ENCODE measurements around the gene SIMC1.

SIMC1 gene

GRCh38 chr5:176361437-176362232 is 123.4 kb downstream of the SIMC1 start, which contains the start of gene KIAA1191:
Gene KIAA1191, minus strand, starts transcription at chr5:176361764. Its CDS starts 2,256 bp downstream, at chr5:176359508.
- FAIRE-seq: peak; percentile 88

DNA sequence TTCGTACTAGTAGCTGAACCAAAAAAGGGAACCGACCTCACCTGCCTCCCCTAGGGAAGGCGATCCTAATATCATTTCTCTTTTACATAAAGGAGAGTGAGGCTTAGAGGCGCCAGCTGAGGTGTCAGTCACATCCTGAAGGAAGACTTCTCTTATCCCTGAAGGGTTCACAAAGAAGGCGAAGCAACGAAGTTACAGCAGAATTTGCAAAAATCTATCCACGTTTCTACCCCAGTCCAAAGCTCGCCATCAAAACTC is 123.9 kb downstream of the SIMC1 start:
- no peak for TF ChIP-seq POLR2AphosphoS5 (IDR thresholded peaks at IDR 0.05; ENCODE audit: low read depth, low read length)
- TF ChIP-seq POLR2A (IDR thresholded peaks at IDR 0.05; ENCODE audit: low read depth, low read length): no peak
- no peak for TF ChIP-seq TAF1 (IDR thresholded peaks at IDR 0.05; ENCODE audit: borderline replicate concordance, low read depth, low read length)
- FAIRE-seq: no peak

More at GRCh38 chr5:176361437-176362232, 123.4 kb downstream of the SIMC1 start, which contains the start of gene KIAA1191:
- TF ChIP-seq TAF1 (IDR thresholded peaks at IDR 0.05; ENCODE audit: borderline replicate concordance, low read depth, low read length): peak; percentile 71
- peak; percentile 98 for TF ChIP-seq POLR2AphosphoS5 (IDR thresholded peaks at IDR 0.05; ENCODE audit: low read depth, low read length)
- TF ChIP-seq POLR2A (IDR thresholded peaks at IDR 0.05; ENCODE audit: low read depth, low read length): peak; percentile 98
- DNase-seq (ENCODE audit: insufficient read length): peak; percentile 82

GRCh38 chr5:176364765-176365350 is 126.6 kb downstream of the SIMC1 start:
- FAIRE-seq (peak; percentile 99), DNase-seq (ENCODE audit: insufficient read length) (no peak)
- TF ChIP-seq POLR2A (IDR thresholded peaks at IDR 0.05; ENCODE audit: low read depth, low read length) (no peak), TAF1 (IDR thresholded peaks at IDR 0.05; ENCODE audit: borderline replicate concordance, low read depth, low read length) (no peak), POLR2AphosphoS5 (IDR thresholded peaks at IDR 0.05; ENCODE audit: low read depth, low read length) (no peak)

More for the DNA sequence above, 123.9 kb downstream of the SIMC1 start:
- DNase-seq (ENCODE audit: insufficient read length): no peak

GRCh38 chr5:176365351-176366231 is 127.4 kb downstream of the SIMC1 start, which contains the start of gene ARL10:
Gene ARL10, plus strand, starts transcription at chr5:176365487. Its CDS starts 77 bp downstream, at chr5:176365564.
- DNase-seq (ENCODE audit: insufficient read length): peak; percentile 69

DNA sequence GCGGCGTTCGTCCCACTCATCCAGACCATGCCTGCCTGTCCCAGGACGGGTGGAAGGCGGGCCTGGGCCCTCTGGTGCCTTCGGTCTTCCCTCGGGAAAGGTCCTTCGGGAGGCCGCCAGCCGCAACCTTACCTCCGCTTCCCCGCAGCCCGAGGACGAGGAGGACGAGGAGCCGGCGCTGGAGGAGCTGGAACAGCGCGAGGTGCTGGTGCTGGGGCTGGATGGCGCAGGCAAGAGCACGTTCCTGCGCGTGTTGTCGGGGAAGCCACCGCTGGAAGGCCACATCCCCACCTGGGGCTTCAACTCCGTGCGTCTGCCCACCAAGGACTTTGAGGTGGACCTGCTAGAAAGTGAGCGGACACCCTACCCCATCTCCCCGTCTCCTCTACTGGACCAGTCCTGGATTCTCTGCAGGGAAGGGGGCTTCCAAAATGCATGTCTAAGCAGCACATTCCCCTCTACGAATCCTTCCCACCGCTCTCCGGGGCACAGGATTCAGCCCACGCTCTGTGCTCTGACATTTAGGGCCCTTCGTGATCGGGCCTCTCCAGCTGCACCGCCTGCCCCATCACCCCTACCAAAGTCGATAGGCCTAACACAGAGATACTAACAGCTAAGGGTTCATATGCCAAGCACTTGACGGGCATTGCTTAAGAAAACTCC is 128.1 kb downstream of the SIMC1 start:
- FAIRE-seq: no peak
- no peak for DNase-seq (ENCODE audit: insufficient read length)
- TF ChIP-seq TAF1 (IDR thresholded peaks at IDR 0.05; ENCODE audit: borderline replicate concordance, low read depth, low read length) (no peak), POLR2AphosphoS5 (IDR thresholded peaks at IDR 0.05; ENCODE audit: low read depth, low read length) (no peak), POLR2A (IDR thresholded peaks at IDR 0.05; ENCODE audit: low read depth, low read length) (no peak)

More at GRCh38 chr5:176365351-176366231, 127.4 kb downstream of the SIMC1 start, which contains the start of gene ARL10:
- TF ChIP-seq TAF1 (IDR thresholded peaks at IDR 0.05; ENCODE audit: borderline replicate concordance, low read depth, low read length) (no peak), POLR2A (IDR thresholded peaks at IDR 0.05; ENCODE audit: low read depth, low read length) (peak; percentile 40; the same call in 1 of the 2 replicates)
- peak; percentile 57 for FAIRE-seq

DNA sequence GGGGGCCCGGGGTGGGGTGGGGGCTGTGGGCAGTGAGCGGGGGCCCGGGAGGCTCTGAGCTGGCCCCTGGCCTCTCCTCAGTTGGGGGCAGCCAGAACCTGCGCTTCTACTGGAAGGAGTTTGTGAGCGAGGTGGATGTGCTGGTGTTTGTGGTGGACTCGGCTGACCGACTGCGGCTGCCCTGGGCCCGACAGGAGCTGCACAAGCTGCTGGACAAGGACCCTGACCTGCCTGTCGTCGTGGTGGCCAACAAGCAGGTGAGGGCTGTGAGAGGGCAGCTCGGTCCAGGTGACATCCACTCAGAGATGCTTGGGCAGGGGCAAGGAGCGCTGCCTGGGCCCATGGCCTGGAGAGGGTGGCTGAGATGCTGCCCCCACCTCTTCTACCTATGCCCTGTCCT is 130.5 kb downstream of the SIMC1 start:
- DNase-seq (ENCODE audit: insufficient read length) (no peak), FAIRE-seq (no peak)
- no peak for TF ChIP-seq POLR2A (IDR thresholded peaks at IDR 0.05; ENCODE audit: low read depth, low read length)
- TF ChIP-seq POLR2AphosphoS5 (IDR thresholded peaks at IDR 0.05; ENCODE audit: low read depth, low read length): no peak
- no peak for TF ChIP-seq TAF1 (IDR thresholded peaks at IDR 0.05; ENCODE audit: borderline replicate concordance, low read depth, low read length)

GRCh38 chr5:176369934-176370711 is 131.9 kb downstream of the SIMC1 start:
- no peak for TF ChIP-seq POLR2AphosphoS5 (IDR thresholded peaks at IDR 0.05; ENCODE audit: low read depth, low read length)
- TF ChIP-seq TAF1 (IDR thresholded peaks at IDR 0.05; ENCODE audit: borderline replicate concordance, low read depth, low read length): no peak
- TF ChIP-seq POLR2A (IDR thresholded peaks at IDR 0.05; ENCODE audit: low read depth, low read length): no peak
- DNase-seq (ENCODE audit: insufficient read length) (no peak), FAIRE-seq (no peak)

- no peak for DNase-seq (ENCODE audit: insufficient read length)
- no peak for FAIRE-seq
- no peak for TF ChIP-seq TAF1 (IDR thresholded peaks at IDR 0.05; ENCODE audit: borderline replicate concordance, low read depth, low read length)
- TF ChIP-seq POLR2AphosphoS5 (IDR thresholded peaks at IDR 0.05; ENCODE audit: low read depth, low read length): no peak
- no peak for TF ChIP-seq POLR2A (IDR thresholded peaks at IDR 0.05; ENCODE audit: low read depth, low read length)
Observed at GRCh38 chr5:176371621-176372539, 133.7 kb downstream of the SIMC1 start.

- DNase-seq (ENCODE audit: insufficient read length) (no peak), FAIRE-seq (no peak)
- no peak for TF ChIP-seq POLR2AphosphoS5 (IDR thresholded peaks at IDR 0.05; ENCODE audit: low read depth, low read length)
- no peak for TF ChIP-seq POLR2A (IDR thresholded peaks at IDR 0.05; ENCODE audit: low read depth, low read length)
- no peak for TF ChIP-seq TAF1 (IDR thresholded peaks at IDR 0.05; ENCODE audit: borderline replicate concordance, low read depth, low read length)
Observed at GRCh38 chr5:176373100-176373818, 135.0 kb downstream of the SIMC1 start.
